Loucy (cell line): ENCODE data around the gene ATP8A2.

Experiments used
- H2AFZ ChIP-seq: fragments of 200-600 bp; sonication (generic); 2 replicates; pipeline ENCODE4 v1.6.0; 2016; ENCODE audit warnings: antibody characterized with exemption, mild to moderate bottlenecking, low read length, moderate library complexity
- H3F3A ChIP-seq: fragments of 200-600 bp; 2 replicates; pipeline ENCODE4 v1.6.0; 2016; ENCODE audit warnings: antibody characterized with exemption, low read depth, mild to moderate bottlenecking
- H3K27me3 ChIP-seq: fragments of 200-600 bp; sonication (generic); 2 replicates; pipeline ENCODE4 v1.6.1; 2014; ENCODE audit warnings: low read length, mild to moderate bottlenecking; ENCODE audit not compliant: insufficient read depth, poor library complexity, severe bottlenecking
- H3K36me3 ChIP-seq: fragments of 200-600 bp; sonication (generic); 2 replicates; pipeline ENCODE4 v1.6.1; 2016; ENCODE audit warnings: low read length; ENCODE audit not compliant: insufficient read depth
- H3K4me1 ChIP-seq: fragments of 200-600 bp; sonication (generic); 2 replicates; pipeline ENCODE4 v1.5.1; 2014; ENCODE audit warnings: low read length, mild to moderate bottlenecking; ENCODE audit not compliant: insufficient read depth, poor library complexity, severe bottlenecking
- H3K4me2 ChIP-seq: fragments of 200-600 bp; sonication (generic); 2 replicates; pipeline ENCODE4 v1.6.0; 2014; ENCODE audit warnings: antibody characterized with exemption, low read length, low read depth, mild to moderate bottlenecking; ENCODE audit not compliant: poor library complexity, severe bottlenecking
- H3K4me3 ChIP-seq: fragments of 200-600 bp; sonication (generic); 2 replicates; pipeline ENCODE4 v1.5.1; 2014; ENCODE audit warnings: low read length, mild to moderate bottlenecking, mixed read lengths; ENCODE audit not compliant: poor library complexity, severe bottlenecking
- H3K79me2 ChIP-seq: fragments of 200-600 bp; sonication (generic); 2 replicates; pipeline ENCODE4 v1.6.1; 2014; ENCODE audit warnings: low read length; ENCODE audit not compliant: insufficient read depth
- H3K9ac ChIP-seq: fragments of 200-600 bp; sonication (generic); 2 replicates; pipeline ENCODE4 v1.6.0; 2014; ENCODE audit warnings: mild to moderate bottlenecking, low read depth, low read length, moderate library complexity; ENCODE audit not compliant: poor library complexity, severe bottlenecking
- H3K9me2 ChIP-seq: fragments of 200-600 bp; sonication (generic); replicated peaks from 2 replicates; pipeline ENCODE4 v1.6.1; 2016; ENCODE audit warnings: low read depth, low read length, mixed read lengths
- H3K9me3 ChIP-seq: fragments of 200-600 bp; sonication (generic); 2 replicates; pipeline ENCODE4 v1.6.1; 2014; ENCODE audit warnings: mild to moderate bottlenecking, antibody characterized with exemption, low read length, low read depth; ENCODE audit not compliant: insufficient read depth
- H4K20me1 ChIP-seq: fragments of 200-600 bp; sonication (generic); 2 replicates; pipeline ENCODE4 v1.6.0; 2014; ENCODE audit warnings: antibody characterized with exemption, low read length, mild to moderate bottlenecking; ENCODE audit not compliant: insufficient read depth, poor library complexity, severe bottlenecking
- EZH2phosphoT487 ChIP-seq: fragments of 200-600 bp; IDR thresholded peaks from 2 replicates; pipeline ENCODE4 v1.6.1; 2018; ENCODE audit warnings: antibody characterized with exemption, mild to moderate bottlenecking, moderate library complexity, borderline replicate concordance
- TF ChIP-seq, protein P1 (sequence below): fragments of 200-600 bp; sonication (generic); conservative IDR thresholded peaks from 2 replicates; pipeline ENCODE4 v1.5.1; 2014; ENCODE audit warnings: mild to moderate bottlenecking, antibody characterized with exemption, low read length

The ATP8A2 gene

DNA sequence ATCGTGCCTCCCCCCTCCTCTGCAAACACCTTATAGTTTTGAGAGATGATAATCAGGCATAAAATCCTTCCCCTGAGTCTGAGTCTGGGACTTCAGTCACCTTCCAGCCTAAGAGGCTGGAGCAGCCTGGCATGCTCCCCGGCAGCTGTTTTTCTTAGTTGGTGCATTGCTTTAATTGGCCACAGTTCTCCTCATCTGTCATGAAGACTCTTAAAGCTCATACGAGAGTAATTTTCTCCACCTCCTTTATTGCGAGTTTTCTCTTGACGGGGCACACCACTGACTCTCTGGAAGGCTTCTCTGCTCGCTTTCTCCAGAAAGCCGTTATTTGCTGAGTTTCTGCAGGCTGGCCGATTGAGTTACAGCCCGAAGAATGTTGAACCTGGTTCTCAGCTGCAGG is 310.5 kb downstream of the ATP8A2 start:
- H3K9me2 ChIP-seq, result no peaks in the 10 kb centered on the region
- H3K4me3 ChIP-seq, result no peak overlapping the region
- H3K27me3 ChIP-seq, result no peaks in the 10 kb centered on the region
- H3K4me2 ChIP-seq, result no peak overlapping the region
- no peaks in the 10 kb centered on the region for H3K9me3 ChIP-seq
- H3F3A ChIP-seq, result no peaks in the 10 kb centered on the region
- TF ChIP-seq, protein P1, sequence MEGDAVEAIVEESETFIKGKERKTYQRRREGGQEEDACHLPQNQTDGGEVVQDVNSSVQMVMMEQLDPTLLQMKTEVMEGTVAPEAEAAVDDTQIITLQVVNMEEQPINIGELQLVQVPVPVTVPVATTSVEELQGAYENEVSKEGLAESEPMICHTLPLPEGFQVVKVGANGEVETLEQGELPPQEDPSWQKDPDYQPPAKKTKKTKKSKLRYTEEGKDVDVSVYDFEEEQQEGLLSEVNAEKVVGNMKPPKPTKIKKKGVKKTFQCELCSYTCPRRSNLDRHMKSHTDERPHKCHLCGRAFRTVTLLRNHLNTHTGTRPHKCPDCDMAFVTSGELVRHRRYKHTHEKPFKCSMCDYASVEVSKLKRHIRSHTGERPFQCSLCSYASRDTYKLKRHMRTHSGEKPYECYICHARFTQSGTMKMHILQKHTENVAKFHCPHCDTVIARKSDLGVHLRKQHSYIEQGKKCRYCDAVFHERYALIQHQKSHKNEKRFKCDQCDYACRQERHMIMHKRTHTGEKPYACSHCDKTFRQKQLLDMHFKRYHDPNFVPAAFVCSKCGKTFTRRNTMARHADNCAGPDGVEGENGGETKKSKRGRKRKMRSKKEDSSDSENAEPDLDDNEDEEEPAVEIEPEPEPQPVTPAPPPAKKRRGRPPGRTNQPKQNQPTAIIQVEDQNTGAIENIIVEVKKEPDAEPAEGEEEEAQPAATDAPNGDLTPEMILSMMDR, result no peak
- no peak for TF ChIP-seq EZH2phosphoT487
- no peaks in the 10 kb centered on the region for H3K4me1 ChIP-seq
- no peak overlapping the region for H2AFZ ChIP-seq
- H4K20me1 ChIP-seq, result no peaks in the 10 kb centered on the region
- no peaks in the 10 kb centered on the region for H3K79me2 ChIP-seq
- H3K9ac ChIP-seq, result no peak overlapping the region
- no peaks in the 10 kb centered on the region for H3K36me3 ChIP-seq

DNA sequence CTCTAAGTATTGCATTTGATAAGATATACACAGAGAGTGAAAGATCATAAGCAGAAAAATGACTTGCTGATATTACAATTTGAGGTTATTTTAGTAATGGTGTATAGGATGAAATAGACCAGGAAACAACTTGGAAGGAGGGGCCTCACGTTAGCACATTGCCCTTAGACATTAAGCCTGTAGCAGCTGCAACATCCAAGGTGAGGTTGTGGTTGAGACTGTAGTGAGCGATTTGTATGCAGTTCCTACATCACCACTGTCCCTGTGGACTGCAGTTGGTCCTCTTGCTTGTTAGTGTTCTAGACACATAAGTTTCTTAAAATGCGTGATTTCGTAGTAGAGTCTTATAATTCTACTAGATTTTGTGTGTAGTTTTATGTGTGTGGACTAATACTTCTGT is 311.3 kb downstream of the ATP8A2 start:
- Histone ChIP-seq H2AFZ (no peak overlapping the region), H3K9me2 (no peaks in the 10 kb centered on the region), H3K79me2 (no peaks in the 10 kb centered on the region), H4K20me1 (no peaks in the 10 kb centered on the region), H3F3A (no peaks in the 10 kb centered on the region), H3K4me3 (no peak overlapping the region), H3K4me1 (peaks cover 5% of the 10 kb centered on the region), H3K9me3 (no peaks in the 10 kb centered on the region), H3K4me2 (no peak overlapping the region), H3K9ac (no peak overlapping the region), H3K36me3 (no peaks in the 10 kb centered on the region), H3K27me3 (no peaks in the 10 kb centered on the region)
- TF ChIP-seq, protein P1, result no peak

DNA sequence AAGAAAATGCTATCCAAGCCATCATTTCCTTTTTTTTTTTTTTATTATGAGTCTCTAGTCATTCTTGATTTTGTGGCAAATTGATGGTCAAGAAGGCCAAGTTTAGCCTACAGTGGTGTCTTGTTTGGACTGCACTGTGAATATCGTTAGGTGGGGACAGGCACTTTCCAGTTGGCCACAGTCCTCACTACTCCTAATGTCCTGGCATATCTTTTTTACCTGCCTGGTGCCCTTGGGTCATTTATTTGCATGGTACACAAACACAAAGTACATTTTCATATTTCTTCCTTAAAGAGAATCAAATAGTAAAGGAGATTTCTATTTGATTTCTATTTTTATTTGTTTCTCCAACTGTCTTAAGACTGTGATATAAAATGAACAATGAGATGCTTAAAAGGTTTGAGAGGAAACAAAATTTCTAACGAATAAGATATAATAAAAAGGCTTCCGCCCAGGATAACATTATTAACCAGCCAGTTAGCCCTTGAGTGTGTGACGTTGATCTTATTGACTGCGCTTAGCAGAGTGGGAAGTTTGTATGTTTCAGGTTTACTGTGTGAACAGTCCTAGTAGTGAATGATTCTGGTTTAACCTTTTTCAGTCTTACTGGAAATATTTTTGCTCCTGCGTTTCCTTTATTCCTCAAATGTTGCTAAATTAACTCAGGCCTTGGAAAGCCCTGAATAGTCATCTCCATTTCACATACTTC is 312.0 kb downstream of the ATP8A2 start:
- no peak overlapping the region for H3K9ac ChIP-seq
- no peaks in the 10 kb centered on the region for H4K20me1 ChIP-seq
- no peaks in the 10 kb centered on the region for H3F3A ChIP-seq
- H3K9me3 ChIP-seq, result no peaks in the 10 kb centered on the region
- H3K4me2 ChIP-seq, result no peak overlapping the region
- H2AFZ ChIP-seq, result no peak overlapping the region
- no peaks in the 10 kb centered on the region for H3K9me2 ChIP-seq
- no peak for TF ChIP-seq EZH2phosphoT487
- H3K4me1 ChIP-seq, result peaks cover 8% of the 10 kb centered on the region
- no peaks in the 10 kb centered on the region for H3K27me3 ChIP-seq
- H3K36me3 ChIP-seq, result no peaks in the 10 kb centered on the region
- H3K4me3 ChIP-seq, result no peak overlapping the region
- H3K79me2 ChIP-seq, result no peaks in the 10 kb centered on the region

DNA sequence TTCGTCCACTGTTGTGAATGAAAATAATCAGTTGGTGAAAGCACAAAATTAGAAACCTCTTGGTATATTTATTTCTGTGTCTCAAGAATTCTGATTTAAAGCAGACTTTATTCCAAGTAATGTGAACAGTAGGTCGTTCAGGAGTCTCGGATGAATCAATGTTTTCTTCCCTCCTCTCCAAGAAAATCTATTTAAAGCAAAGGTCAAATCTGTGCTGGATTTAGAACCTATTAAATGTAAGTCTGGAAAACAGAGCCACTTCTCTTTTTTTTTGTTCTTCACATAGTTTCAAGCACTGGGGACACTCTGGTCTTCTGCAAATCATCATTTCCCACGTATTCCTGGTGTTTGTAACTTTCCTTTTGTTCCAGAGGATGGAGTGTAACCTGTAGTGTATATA is 312.7 kb downstream of the ATP8A2 start:
- Histone ChIP-seq H3K9me3 (no peaks in the 10 kb centered on the region), H3K4me3 (no peak overlapping the region), H3K79me2 (no peaks in the 10 kb centered on the region), H3K36me3 (no peaks in the 10 kb centered on the region), H3F3A (no peaks in the 10 kb centered on the region), H3K4me2 (no peak overlapping the region), H2AFZ (no peak overlapping the region), H3K9me2 (no peaks in the 10 kb centered on the region), H3K27me3 (no peaks in the 10 kb centered on the region), H4K20me1 (no peaks in the 10 kb centered on the region), H3K4me1 (peaks cover 8% of the 10 kb centered on the region), H3K9ac (no peak overlapping the region)
- TF ChIP-seq, protein P1, result no peak
- no peak for TF ChIP-seq EZH2phosphoT487
